ENCODE data around the gene MEX3A.

DNA sequence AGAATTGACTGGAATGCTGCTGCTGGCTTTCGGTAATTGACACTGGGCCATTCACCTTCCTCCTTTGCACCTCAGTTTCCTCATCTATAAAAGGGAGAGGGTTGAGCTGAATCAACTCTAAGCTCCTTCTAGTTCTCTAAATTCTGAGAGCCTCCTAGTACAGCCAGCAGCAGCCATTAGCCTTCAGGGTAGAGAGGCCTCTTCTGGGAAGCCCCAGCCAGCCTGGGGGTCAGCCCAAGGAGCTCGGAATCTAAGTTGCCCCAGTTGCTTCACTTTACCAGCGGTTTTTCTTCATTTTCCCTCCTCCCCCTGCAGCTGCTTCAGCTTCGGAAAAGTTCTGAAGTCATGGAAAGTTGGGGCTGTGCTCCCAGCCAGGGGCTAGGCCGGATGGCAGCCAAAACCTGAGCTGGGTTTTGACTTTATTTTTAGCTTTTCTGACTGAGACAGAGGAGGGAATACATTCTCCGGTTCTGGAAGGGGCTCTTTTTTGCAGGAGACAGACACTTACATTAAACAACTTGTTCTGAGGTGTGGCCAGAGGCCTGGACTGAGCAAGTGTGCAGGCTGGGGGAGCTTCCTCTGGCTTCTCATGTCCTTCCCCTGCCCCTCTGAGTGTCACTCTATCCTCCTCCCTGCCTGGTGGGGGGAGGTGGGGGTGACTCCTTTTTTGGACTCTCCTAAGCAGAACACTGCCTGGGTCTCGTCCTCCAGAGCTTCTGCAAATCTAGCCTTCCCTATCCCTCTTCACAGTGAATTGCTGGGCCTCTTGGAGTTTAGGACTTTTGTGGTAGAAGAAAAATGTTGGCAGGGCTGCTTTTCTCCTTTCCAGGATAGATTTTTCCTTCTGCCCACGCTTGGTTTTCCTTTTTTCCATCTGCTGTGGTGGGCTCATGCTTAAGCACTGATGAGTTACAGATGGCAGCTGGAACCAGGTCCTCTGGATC lies 46.7 kb upstream of the MEX3A start:
- TF ChIP-seq, protein P1, sequence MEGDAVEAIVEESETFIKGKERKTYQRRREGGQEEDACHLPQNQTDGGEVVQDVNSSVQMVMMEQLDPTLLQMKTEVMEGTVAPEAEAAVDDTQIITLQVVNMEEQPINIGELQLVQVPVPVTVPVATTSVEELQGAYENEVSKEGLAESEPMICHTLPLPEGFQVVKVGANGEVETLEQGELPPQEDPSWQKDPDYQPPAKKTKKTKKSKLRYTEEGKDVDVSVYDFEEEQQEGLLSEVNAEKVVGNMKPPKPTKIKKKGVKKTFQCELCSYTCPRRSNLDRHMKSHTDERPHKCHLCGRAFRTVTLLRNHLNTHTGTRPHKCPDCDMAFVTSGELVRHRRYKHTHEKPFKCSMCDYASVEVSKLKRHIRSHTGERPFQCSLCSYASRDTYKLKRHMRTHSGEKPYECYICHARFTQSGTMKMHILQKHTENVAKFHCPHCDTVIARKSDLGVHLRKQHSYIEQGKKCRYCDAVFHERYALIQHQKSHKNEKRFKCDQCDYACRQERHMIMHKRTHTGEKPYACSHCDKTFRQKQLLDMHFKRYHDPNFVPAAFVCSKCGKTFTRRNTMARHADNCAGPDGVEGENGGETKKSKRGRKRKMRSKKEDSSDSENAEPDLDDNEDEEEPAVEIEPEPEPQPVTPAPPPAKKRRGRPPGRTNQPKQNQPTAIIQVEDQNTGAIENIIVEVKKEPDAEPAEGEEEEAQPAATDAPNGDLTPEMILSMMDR (IDR thresholded peaks at IDR 0.05; ENCODE audit: insufficient read depth, low read depth, low read length), result no peak
- TF ChIP-seq EZH2 (IDR thresholded peaks at IDR 0.05; ENCODE audit: insufficient read depth, low read length), result no peak

All from astrocyte (in vitro differentiated cells and primary cell).